HepG2 (cell line): ENCODE data around the gene CBX7. TPM values are rescaled to one million over a fixed set of nuclear protein-coding genes. Genes with fewer than 3 reads are reported as not detected.

Experiments
- ATAC-seq: fragments of 200-7000 bp; cut with Tn5 transposase; 3 replicates; pipeline ENCODE4 v1.9.1; 2020; ENCODE audit warnings: mild to moderate bottlenecking, moderate library complexity
- BruUV-seq: library from RNA; stranded (reverse); fragments of 400-500 nt; replicated peaks from 2 replicates; lab custom pipeline; 2021; lab: Mats Ljungman, UMichigan
- CTCF ChIA-PET: fragments of 300-600 bp; formaldehyde crosslinking; extraction: SDS; loops from one replicate; lab custom pipeline; 2021; ENCODE audit warnings: low total read pairs, inconsistent platforms, low intra/inter-chr PET ratio; lab: Yijun Ruan, JAX
- POLR2A ChIA-PET: fragments of 350-600 bp; sonication (Branson Sonifier 250); formaldehyde crosslinking; loops from one replicate; lab custom pipeline; 2020; ENCODE audit warnings: antibody characterized with exemption, inconsistent platforms; lab: Yijun Ruan, JAX
- DNase-seq: peaks from one replicate; pipeline ENCODE4 v3.0.0-alpha.2; 2015; ENCODE audit warnings: low spot score
- FAIRE-seq: peaks from 3 replicates; lab custom pipeline; 2011; peaks lifted over from hg19 to GRCh38; lab: Jason Lieb, UNC
- H2AFZ ChIP-seq: one replicate; pipeline ENCODE4 v1.6.1; 2011; ENCODE audit warnings: low read length, inconsistent platforms
- H3K27ac ChIP-seq: fragments of 300-600 bp; 3 replicates; pipeline ENCODE4 v1.8.0; 2011; ENCODE audit warnings: mixed run types, mild to moderate bottlenecking, mixed read lengths, low read length, inconsistent platforms; ENCODE audit not compliant: insufficient read depth; ENCODE audit errors: extremely low read length
- H3K27me3 ChIP-seq, 2 experiments: fragments of 200-600 bp in 1 of 2; 2 replicates in 1 of 2; 3 replicates in 1 of 2; pipeline versions ENCODE4 v1.6.0 to v1.8.0; 2011; ENCODE audit warnings: low read length in 2 of 2, mild to moderate bottlenecking in 2 of 2, moderate library complexity in 2 of 2, inconsistent platforms in 1 of 2; ENCODE audit not compliant: insufficient read depth in 2 of 2, control insufficient read depth in 1 of 2
- H3K36me3 ChIP-seq, 2 experiments: fragments of 200-600 bp in 1 of 2; replicated peaks in 1 of 2; 2 replicates in 1 of 2; 3 replicates in 1 of 2; pipeline versions ENCODE4 v1.5.1 to v1.8.0; 2011; ENCODE audit warnings: low read length in 2 of 2, inconsistent platforms in 1 of 2; ENCODE audit not compliant: insufficient read depth in 2 of 2, control insufficient read depth in 1 of 2
- H3K4me1 ChIP-seq: 2 replicates; pipeline ENCODE4 v1.5.1; 2012; ENCODE audit warnings: low read length, inconsistent platforms; ENCODE audit not compliant: insufficient read depth
- H3K4me2 ChIP-seq: 2 replicates; pipeline ENCODE4 v1.6.0; 2011; ENCODE audit warnings: low read depth, low read length, inconsistent platforms
- H3K4me3 ChIP-seq, 3 experiments: fragments of 200-600 bp in 1 of 3; sonication (generic), shearing (Covaris generic) in 1 of 3; replicated peaks in 1 of 3; 2 replicates each; pipeline ENCODE4 v1.5.1; 2011 to 2016; ENCODE audit warnings: low read length in 3 of 3, inconsistent platforms in 2 of 3, low read depth in 2 of 3, mild to moderate bottlenecking in 2 of 3, control low read depth in 1 of 3, mixed read lengths in 1 of 3; ENCODE audit not compliant: insufficient read depth in 1 of 3
- H3K79me2 ChIP-seq: one replicate; pipeline ENCODE4 v1.6.1; 2011; ENCODE audit warnings: low read length, inconsistent platforms; ENCODE audit not compliant: insufficient read depth
- H3K9ac ChIP-seq: 2 replicates; pipeline ENCODE4 v1.6.0; 2011; ENCODE audit warnings: mild to moderate bottlenecking, low read depth, low read length, inconsistent platforms; ENCODE audit not compliant: insufficient read depth
- H3K9me3 ChIP-seq: 2 replicates; pipeline ENCODE4 v1.5.1; 2012; ENCODE audit warnings: mild to moderate bottlenecking, low read length
- H4K20me1 ChIP-seq: 2 replicates; pipeline ENCODE4 v1.6.0; 2011; ENCODE audit warnings: inconsistent platforms, mild to moderate bottlenecking, low read length, moderate library complexity; ENCODE audit not compliant: insufficient read depth
- CEBPG ChIP-seq: IDR thresholded peaks from 2 replicates; pipeline ENCODE4 v1.6.1; 2016
- DZIP1 ChIP-seq: sonication (generic); formaldehyde crosslinking; IDR thresholded peaks from 2 replicates; pipeline ENCODE4 v1.5.0; 2020; ENCODE audit warnings: mild to moderate bottlenecking, missing genetic modification reagents
- GMEB1 ChIP-seq: sonication (generic); formaldehyde crosslinking; IDR thresholded peaks from 2 replicates; pipeline ENCODE4 v1.5.1; 2020; ENCODE audit warnings: missing genetic modification reagents, mild to moderate bottlenecking, borderline replicate concordance
- HDAC1 ChIP-seq: sonication (generic); formaldehyde crosslinking; IDR thresholded peaks from 2 replicates; pipeline ENCODE4 v1.5.1; 2020; ENCODE audit warnings: mild to moderate bottlenecking, missing genetic modification reagents
- HDAC6 ChIP-seq: fragments of 200-600 bp; sonication (generic); IDR thresholded peaks from 2 replicates; pipeline ENCODE4 v1.7.0; 2017; ENCODE audit warnings: mild to moderate bottlenecking, antibody characterized with exemption, low read length, low read depth
- HMG20B ChIP-seq: conservative IDR thresholded peaks from 2 replicates; pipeline ENCODE4 v1.6.1; 2016; ENCODE audit warnings: missing genetic modification reagents, missing compliant biosample characterization
- KDM2A ChIP-seq: sonication (generic); formaldehyde crosslinking; IDR thresholded peaks from 2 replicates; pipeline ENCODE4 v1.4.0; 2020; ENCODE audit warnings: low read depth, missing genetic modification reagents, borderline replicate concordance
- KDM5A ChIP-seq: fragments of 200-600 bp; sonication (generic); IDR thresholded peaks from 2 replicates; pipeline ENCODE4 v1.7.0; 2018; ENCODE audit warnings: antibody characterized with exemption, mild to moderate bottlenecking, low read length, borderline replicate concordance
- RBM39 ChIP-seq: fragments of 200-400 bp; formaldehyde crosslinking; IDR thresholded peaks from one replicate; pipeline ENCODE4 v1.6.1; 2018; ENCODE audit warnings: antibody characterized with exemption, mild to moderate bottlenecking, low read depth, low read length; ENCODE audit not compliant: poor library complexity, severe bottlenecking
- SIX1 ChIP-seq: sonication (generic); formaldehyde crosslinking; IDR thresholded peaks from 2 replicates; pipeline ENCODE4 v1.4.0; 2020; ENCODE audit warnings: missing genetic modification reagents, borderline replicate concordance
- SNRNP70 ChIP-seq: fragments of 200-400 bp; formaldehyde crosslinking; IDR thresholded peaks from 2 replicates; pipeline ENCODE4 v1.6.1; 2017; ENCODE audit warnings: mild to moderate bottlenecking, low read depth, low read length, moderate library complexity
- TAF15 ChIP-seq: fragments of 200-400 bp; formaldehyde crosslinking; IDR thresholded peaks from one replicate; pipeline ENCODE4 v1.6.1; 2018; ENCODE audit warnings: mild to moderate bottlenecking, low read depth, low read length; ENCODE audit not compliant: poor library complexity, severe bottlenecking
- ZHX1 ChIP-seq: sonication (generic); formaldehyde crosslinking; IDR thresholded peaks from 2 replicates; pipeline ENCODE4 v1.8.1; 2022; ENCODE audit warnings: low read depth, mild to moderate bottlenecking, missing genetic modification reagents
- ZNF10 ChIP-seq: sonication (generic); formaldehyde crosslinking; IDR thresholded peaks from 2 replicates; pipeline ENCODE4 v1.4.0; 2020; ENCODE audit warnings: mild to moderate bottlenecking, low read depth, missing genetic modification reagents, borderline replicate concordance
- ZNF839 ChIP-seq: sonication (generic); formaldehyde crosslinking; IDR thresholded peaks from 2 replicates; pipeline ENCODE4 v1.4.0; 2020; ENCODE audit warnings: missing genetic modification reagents, mild to moderate bottlenecking, borderline replicate concordance
- ZSCAN12 ChIP-seq: sonication (generic); formaldehyde crosslinking; IDR thresholded peaks from 2 replicates; pipeline ENCODE4 v1.9.0; 2021; ENCODE audit warnings: mild to moderate bottlenecking, missing genetic modification reagents
- WGBS: methylation state at CpG from one replicate; pipeline ENCODE4 v1.1.6; 2017; ENCODE audit warnings: low lambda C conversion rate; 5-methylcytosine and 5-hydroxymethylcytosine counted together
- in situ Hi-C: cut with HindIII; loops from 2 replicates; pipeline ENCODE4 v1.10.0; 2017; ENCODE audit warnings: low pct_unique_long_range_greater_than_20kb; ENCODE audit not compliant: extremely low pct_ligation_motif_present
- intact Hi-C: fragments of 100-400 bp; cut with micrococcal nuclease; formaldehyde crosslinking; loops from one replicate; pipeline ENCODE4 v1.10.0; 2022; ENCODE audit not compliant: unreplicated experiment
- polyA plus RNA-seq, 8 experiments: library from polyadenylated mRNA; depleted of rRNA in 3 of 8; stranded (reverse) in 7 of 8; unstranded in 1 of 8; fragments of >200 nt; fragmentation: Illumina TruSeq in 4 of 8; extraction: Trizol in 4 of 8; gene quantifications; 2 replicates each; pipeline versions ENCODE4 v1.2.1 to v1.2.3, GENCODE V29; 2011 to 2016; ENCODE audit warnings: low read depth in 4 of 8, missing spikeins in 1 of 8, mixed read lengths in 1 of 8; ENCODE audit not compliant: insufficient read depth in 1 of 8
- total RNA-seq, 5 experiments: library from RNA; depleted of rRNA; stranded (reverse); fragments of >200 nt; fragmentation: Illumina TruSeq; extraction: Trizol; gene quantifications; 2 replicates each; pipeline ENCODE4 v1.2.3, GENCODE V29; 2016; ENCODE audit warnings: low read depth in 1 of 5

Gene CBX7
- total and polyA plus RNA-seq, 2 of the 13 experiments (the other 11 are each of a cell fraction or from before 2014, with no cell fraction given): 0.35 to 4.9 TPM

- ATAC-seq: peak; percentile 91
- no peak overlapping the region for H3K4me3 ChIP-seq
- H2AFZ ChIP-seq: no peak overlapping the region
- in situ Hi-C loops: no loop called here
- no peak overlapping the region for H3K27ac ChIP-seq
- H4K20me1 ChIP-seq: no peaks in the 10 kb centered on the region
- H3K9me3 ChIP-seq: no peaks in the 10 kb centered on the region
- WGBS: 1% methylated on average over 10 of the region's 15 CpGs
- H3K79me2 ChIP-seq: no peaks in the 10 kb centered on the region
- FAIRE-seq: peak; percentile 70
- peaks cover 44% of the 10 kb centered on the region for H3K4me1 ChIP-seq
- no peaks in the 10 kb centered on the region for H3K27me3 ChIP-seq
- H3K36me3 ChIP-seq: no peaks in the 10 kb centered on the region
- no peak overlapping the region for H3K4me2 ChIP-seq
- CTCF ChIA-PET: interaction anchor here (0.7 kb wide), 1 partner anchor 167 kb away, joined by 3 read pairs; no protein-coding TSS in a partner anchor
- no peak overlapping the region for H3K9ac ChIP-seq
- BruUV-seq: no TSS peak
- intact Hi-C loops: no loop called here
- POLR2A ChIA-PET: interaction anchor here (0.8 to 1.2 kb wide), 4 partner anchors 13 to 176 kb away, joined by 3 to 4 read pairs (median 4); partner anchors contain the start of gene CBX7
- DNase-seq: peak; percentile 55
- no peak for TF ChIP-seq RBM39
- TF ChIP-seq ZNF10: no peak
- no peak for TF ChIP-seq SIX1 (CRISPR knock-in tag)
- no peak for TF ChIP-seq HMG20B (CRISPR knock-in tag)
- no peak for TF ChIP-seq SNRNP70
- TF ChIP-seq KDM5A: no peak
- TF ChIP-seq GMEB1 (CRISPR knock-in tag): no peak
- TF ChIP-seq TAF15: no peak
- TF ChIP-seq HDAC6: no peak
- TF ChIP-seq DZIP1 (CRISPR knock-in tag): no peak
- 0 out of 2 replicates have a peak, but pooled peaks have one; percentile 24 for TF ChIP-seq HDAC1
- TF ChIP-seq KDM2A (CRISPR knock-in tag): peak; percentile 47; the same call in 1 of the 2 replicates
- no peak for TF ChIP-seq ZNF839 (CRISPR knock-in tag)
- TF ChIP-seq ZSCAN12 (CRISPR knock-in tag): no peak
- no peak for TF ChIP-seq ZHX1 (CRISPR knock-in tag)
- TF ChIP-seq CEBPG: no peak
Observed at GRCh38 chr22:39135092-39135896, 17.2 kb downstream of the CBX7 start.
